Common myeloid progenitor, CD34-positive (primary cell): ENCODE measurements around the gene EMC1.
"Not testable (repeated sequence)": the region's sequence is repeated elsewhere in the genome, so short reads cannot be mapped to it uniquely, and the experiment has no call there.

ENCODE experiments used
- CTCF ChIA-PET: fragments of 350-600 bp; sonication (Branson Sonifier 250); formaldehyde crosslinking; loops from one replicate; lab custom pipeline; 2021; ENCODE audit warnings: antibody characterized with exemption; lab: Charles Lee
- POLR2A ChIA-PET: fragments of 350-600 bp; sonication (Branson Sonifier 250); formaldehyde crosslinking; loops from one replicate; lab custom pipeline; 2021; ENCODE audit warnings: antibody characterized with exemption; lab: Charles Lee
- DNase-seq, 3 donors: peaks; one replicate each; pipeline versions ENCODE4 v3.0.0 to v3.0.0-alpha.2; 2013
- H3K27ac ChIP-seq, 2 experiments: 1 replicate in 1 of 2; 2 replicates in 1 of 2; pipeline ENCODE4 v1.7.0; 2013; ENCODE audit warnings: inconsistent platforms in 2 of 2, low read length in 2 of 2, mild to moderate bottlenecking in 2 of 2, low read depth in 1 of 2, moderate library complexity in 1 of 2; ENCODE audit not compliant: severe bottlenecking in 2 of 2, insufficient read depth in 1 of 2, poor library complexity in 1 of 2
- H3K27me3 ChIP-seq, 5 experiments: replicated peaks in 2 of 5; 1 replicate in 3 of 5; 2 replicates in 2 of 5; pipeline versions ENCODE4 v1.6.1 to v1.7.0; 2013; ENCODE audit warnings: low read length in 4 of 5, mild to moderate bottlenecking in 2 of 5, moderate library complexity in 2 of 5, inconsistent platforms in 1 of 5; ENCODE audit not compliant: insufficient read depth in 5 of 5, control insufficient read depth in 4 of 5
- H3K36me3 ChIP-seq, 4 experiments: 1 replicate in 2 of 4; 2 replicates in 2 of 4; pipeline versions ENCODE4 v1.6.1 to v1.7.0; 2013; ENCODE audit warnings: low read length in 3 of 4, control low read depth in 1 of 4, mild to moderate bottlenecking in 1 of 4; ENCODE audit not compliant: control insufficient read depth in 4 of 4, insufficient read depth in 4 of 4
- H3K4me1 ChIP-seq, 4 experiments: 1 replicate in 3 of 4; 2 replicates in 1 of 4; pipeline versions ENCODE4 v1.6.1 to v1.7.1; 2013; ENCODE audit warnings: low read length in 3 of 4, mild to moderate bottlenecking in 3 of 4, control low read depth in 1 of 4, inconsistent platforms in 1 of 4, moderate library complexity in 1 of 4; ENCODE audit not compliant: control insufficient read depth in 4 of 4, insufficient read depth in 4 of 4; ENCODE audit errors: control extremely low read depth in 1 of 4
- H3K4me3 ChIP-seq, 7 experiments: 1 replicate in 4 of 7; 2 replicates in 3 of 7; pipeline versions ENCODE4 v1.5.1 to v1.7.0; 2013; ENCODE audit warnings: mild to moderate bottlenecking in 7 of 7, low read length in 6 of 7, moderate library complexity in 6 of 7, inconsistent platforms in 2 of 7, low read depth in 2 of 7, control low read depth in 1 of 7; ENCODE audit not compliant: insufficient read depth in 4 of 7, control insufficient read depth in 1 of 7; ENCODE audit errors: extremely low read depth in 1 of 7
- H3K9me3 ChIP-seq, 5 experiments: 1 replicate in 4 of 5; 2 replicates in 1 of 5; pipeline versions ENCODE4 v1.6.1 to v1.7.1; 2013; ENCODE audit warnings: low read length in 4 of 5, mild to moderate bottlenecking in 2 of 5, inconsistent platforms in 1 of 5, low read depth in 1 of 5, moderate library complexity in 1 of 5; ENCODE audit not compliant: control insufficient read depth in 4 of 5, insufficient read depth in 2 of 5; ENCODE audit errors: control extremely low read depth in 1 of 5
- WGBS: methylation state at CpG from one replicate; pipeline ENCODE4 v1.1.5; 2013; ENCODE audit not compliant: insufficient coverage; 5-methylcytosine and 5-hydroxymethylcytosine counted together

The EMC1 gene

GRCh38 chr1:19232524-19232846 is 18.8 kb downstream of the EMC1 start:
- H3K27ac ChIP-seq, result no peak overlapping the region
- no peaks in the 10 kb centered on the region for H3K4me1 ChIP-seq
- CTCF ChIA-PET, result interaction anchor here (1.7 to 2.4 kb wide), 2 partner anchors 10 to 71 kb away, joined by 4 to 6 read pairs; no protein-coding TSS in a partner anchor
- H3K9me3 ChIP-seq, result no peaks in the 10 kb centered on the region
- peak in 1 of 3 donors; percentile 4 for DNase-seq
- POLR2A ChIA-PET, result interaction anchor here (1.6 kb wide), 1 partner anchor 19 kb away, joined by 3 read pairs; the partner anchor contains the start of genes EMC1 and MRTO4
- peaks cover 17 to 79% (median 64%) of the 10 kb centered on the region in 4 experiments for H3K36me3 ChIP-seq
- H3K4me3 ChIP-seq, result no peak overlapping the region
- no peaks in the 10 kb centered on the region for H3K27me3 ChIP-seq

- ChIA-PET POLR2A (interaction anchor here (1.6 kb wide), 1 partner anchor 19 kb away, joined by 3 read pairs; the partner anchor contains the start of genes EMC1 and MRTO4), CTCF (interaction anchor here (1.7 to 2.4 kb wide), 2 partner anchors 9 to 70 kb away, joined by 4 to 6 read pairs; no protein-coding TSS in a partner anchor)
- H3K27ac ChIP-seq, H3K4me3 ChIP-seq, H3K4me1 ChIP-seq, H3K27me3 ChIP-seq, H3K9me3 ChIP-seq, DNase-seq: not testable (repeated sequence)
- peaks cover 13 to 78% (median 63%) of the 10 kb centered on the region in 4 experiments for H3K36me3 ChIP-seq
- 95% methylated on average over 13 of the region's 16 CpGs for WGBS
Measured at GRCh38 chr1:19231736-19232523, 19.4 kb downstream of the EMC1 start.

GRCh38 chr1:19229828-19230325 is 21.4 kb downstream of the EMC1 start:
- WGBS, result 96% methylated on average over 5 of the region's 6 CpGs
- ChIA-PET CTCF (interaction anchor here (0.8 kb wide), 1 partner anchor 9 kb away, joined by 3 read pairs; no protein-coding TSS in a partner anchor), POLR2A (no interaction called here)
- Histone ChIP-seq H3K27me3 (no peaks in the 10 kb centered on the region), H3K27ac (no peak overlapping the region), H3K4me3 (no peak overlapping the region), H3K4me1 (no peaks in the 10 kb centered on the region), H3K36me3 (peaks cover 14 to 87% (median 66%) of the 10 kb centered on the region in 4 experiments), H3K9me3 (no peaks in the 10 kb centered on the region)
- no peak for DNase-seq

GRCh38 chr1:19229229-19229628 is 22.1 kb downstream of the EMC1 start:
- POLR2A ChIA-PET, result no interaction called here
- no peak for DNase-seq
- Histone ChIP-seq H3K27me3 (no peaks in the 10 kb centered on the region), H3K27ac (no peak overlapping the region), H3K36me3 (peaks cover 20 to 90% (median 66%) of the 10 kb centered on the region in 4 experiments), H3K4me3 (no peak overlapping the region), H3K9me3 (no peaks in the 10 kb centered on the region), H3K4me1 (no peaks in the 10 kb centered on the region)
- CTCF ChIA-PET, result interaction anchor here (0.8 kb wide), 1 partner anchor 9 kb away, joined by 3 read pairs; no protein-coding TSS in a partner anchor
- WGBS, result 100% methylated on average over 3 of the region's 3 CpGs

- CTCF ChIA-PET, result interaction anchor here (0.5 to 2.0 kb wide), 4 partner anchors 9 to 22 kb away, joined by 3 to 7 read pairs (median 4); no protein-coding TSS in a partner anchor
- no peaks in the 10 kb centered on the region for H3K9me3 ChIP-seq
- no peaks in the 10 kb centered on the region for H3K27me3 ChIP-seq
- no peak overlapping the region for H3K4me3 ChIP-seq
- H3K4me1 ChIP-seq, result no peaks in the 10 kb centered on the region
- no peak for DNase-seq
- 93% methylated on average over 14 of the region's 15 CpGs for WGBS
- H3K36me3 ChIP-seq, result peaks cover 29 to 90% (median 73%) of the 10 kb centered on the region in 4 experiments
- POLR2A ChIA-PET, result interaction anchor here (0.6 to 1.0 kb wide), 2 partner anchors 12 to 231 kb away, joined by 3 read pairs; no protein-coding TSS in a partner anchor
- H3K27ac ChIP-seq, result no peak overlapping the region
Measured at GRCh38 chr1:19222979-19223824, 28.1 kb downstream of the EMC1 start.

GRCh38 chr1:19222573-19222972 is 28.8 kb downstream of the EMC1 start:
- ChIA-PET CTCF (interaction anchor here (0.5 to 2.0 kb wide), 5 partner anchors 9 to 57 kb away, joined by 3 to 7 read pairs (median 3); no protein-coding TSS in a partner anchor), POLR2A (interaction anchor here (0.6 kb wide), 1 partner anchor 232 kb away, joined by 3 read pairs; no protein-coding TSS in a partner anchor)

More at GRCh38 chr1:19222573-19222972, 28.8 kb downstream of the EMC1 start:
- Histone ChIP-seq H3K27me3 (no peaks in the 10 kb centered on the region), H3K4me3 (no peak overlapping the region), H3K27ac (no peak overlapping the region), H3K4me1 (no peaks in the 10 kb centered on the region), H3K9me3 (no peaks in the 10 kb centered on the region), H3K36me3 (peaks cover 29 to 92% (median 76%) of the 10 kb centered on the region in 4 experiments)
- no peak for DNase-seq
- 95% methylated on average over 11 of the region's 11 CpGs for WGBS
